Endothelial cell of umbilical vein (primary cell): ENCODE results near the gene KLF3. TPM values are rescaled to one million over a fixed set of nuclear protein-coding genes. Genes with fewer than 3 reads are reported as not detected.

ENCODE experiments used
- BruUV-seq: library from RNA; stranded (reverse); fragments of 400-500 nt; replicated peaks from 2 replicates; lab custom pipeline; 2021; lab: Mats Ljungman, UMichigan
- CTCF ChIA-PET: fragments of 300-600, 350-600 bp; sonication (Branson Sonifier 250); formaldehyde crosslinking; loops from one replicate; lab custom pipeline; 2021; ENCODE audit warnings: antibody characterized with exemption, inconsistent platforms; lab: Charles Lee
- POLR2A ChIA-PET: fragments of 300-600, 350-600 bp; sonication (Branson Sonifier 250); formaldehyde crosslinking; loops from one replicate; lab custom pipeline; 2021; ENCODE audit warnings: antibody characterized with exemption, inconsistent platforms; lab: Charles Lee
- DNase-seq: peaks from one replicate; pipeline ENCODE4 v3.0.0-alpha.2; 2011; ENCODE audit warnings: low read depth, low spot score
- FAIRE-seq: peaks from 2 replicates; lab custom pipeline; 2011; peaks lifted over from hg19 to GRCh38; lab: Jason Lieb, UNC
- H2AFZ ChIP-seq: 2 replicates; pipeline ENCODE4 v1.6.0; 2012; ENCODE audit warnings: low read depth, low read length, control low read depth, inconsistent platforms
- H3K27ac ChIP-seq: 2 replicates; pipeline ENCODE4 v1.5.1; 2011; ENCODE audit warnings: low read depth, mild to moderate bottlenecking, control low read depth, low read length, moderate library complexity; ENCODE audit not compliant: insufficient read depth
- H3K27me3 ChIP-seq, 2 experiments: 2 replicates each; pipeline versions ENCODE4 v1.6.0 to v1.6.1; 2011; ENCODE audit warnings: low read length in 2 of 2, mixed read lengths in 1 of 2; ENCODE audit not compliant: control insufficient read depth in 2 of 2, insufficient read depth in 2 of 2
- H3K36me3 ChIP-seq, 2 experiments: 2 replicates in 1 of 2; 3 replicates in 1 of 2; pipeline ENCODE4 v1.5.1; 2011; ENCODE audit warnings: low read length in 2 of 2, mild to moderate bottlenecking in 1 of 2, moderate library complexity in 1 of 2; ENCODE audit not compliant: control insufficient read depth in 2 of 2, insufficient read depth in 2 of 2; ENCODE audit errors: extremely low read depth in 1 of 2
- H3K4me1 ChIP-seq: 3 replicates; pipeline ENCODE4 v1.5.1; 2011; ENCODE audit warnings: mild to moderate bottlenecking, low read length; ENCODE audit not compliant: control insufficient read depth, insufficient read depth; ENCODE audit errors: extremely low read depth
- H3K4me2 ChIP-seq: 2 replicates; pipeline ENCODE4 v1.6.1; 2011; ENCODE audit warnings: low read length, control low read depth, mixed read lengths; ENCODE audit not compliant: insufficient read depth
- H3K4me3 ChIP-seq, 3 experiments: fragments of 200-600 bp in 1 of 3; sonication (generic), shearing (Covaris generic) in 1 of 3; replicated peaks in 1 of 3; 2 replicates each; pipeline ENCODE4 v1.5.1; 2011 to 2016; ENCODE audit warnings: control low read depth in 3 of 3, low read length in 3 of 3, mild to moderate bottlenecking in 2 of 3, inconsistent platforms in 1 of 3, low read depth in 1 of 3, moderate library complexity in 1 of 3; ENCODE audit not compliant: insufficient read depth in 1 of 3
- H3K79me2 ChIP-seq: 2 replicates; pipeline ENCODE4 v1.6.0; 2012; ENCODE audit warnings: low read length, inconsistent platforms; ENCODE audit not compliant: control insufficient read depth, insufficient read depth
- H3K9ac ChIP-seq: replicated peaks from 2 replicates; pipeline ENCODE3; 2011; ENCODE audit warnings: low read length, control low read depth; ENCODE audit not compliant: insufficient read depth; ENCODE audit errors: extremely low read depth
- H3K9me1 ChIP-seq: replicated peaks from 3 replicates; pipeline ENCODE4 v1.6.0; 2011; ENCODE audit warnings: mild to moderate bottlenecking, low read length; ENCODE audit not compliant: control insufficient read depth, insufficient read depth; ENCODE audit errors: extremely low read depth
- H3K9me3 ChIP-seq: replicated peaks from 2 replicates; pipeline ENCODE4 v1.5.1; 2012; ENCODE audit warnings: low read length, inconsistent platforms; ENCODE audit not compliant: control insufficient read depth, insufficient read depth
- H4K20me1 ChIP-seq: replicated peaks from 2 replicates; pipeline ENCODE3; 2011; ENCODE audit warnings: mild to moderate bottlenecking, low read length; ENCODE audit not compliant: control insufficient read depth, insufficient read depth; ENCODE audit errors: extremely low read depth
- FOS ChIP-seq: IDR thresholded peaks from 2 replicates; pipeline ENCODE4 v1.6.1; 2011; ENCODE audit warnings: mild to moderate bottlenecking, low read length, moderate library complexity, borderline replicate concordance; ENCODE audit not compliant: insufficient read depth
- GATA2 ChIP-seq: IDR thresholded peaks from 2 replicates; pipeline ENCODE4 v1.7.0; 2011; ENCODE audit warnings: low read depth, mild to moderate bottlenecking, moderate library complexity, mixed read lengths, low read length; ENCODE audit not compliant: insufficient read length, insufficient read depth
- JUN ChIP-seq: IDR thresholded peaks from 2 replicates; pipeline ENCODE4 v1.6.1; 2011; ENCODE audit warnings: borderline replicate concordance, low read depth; ENCODE audit not compliant: insufficient read length, insufficient read depth
- MAX ChIP-seq: IDR thresholded peaks from 2 replicates; pipeline ENCODE4 v1.6.1; 2011; ENCODE audit not compliant: insufficient read depth, insufficient read length
- dilution Hi-C: fragments of 300-500 bp; cut with MboI; formaldehyde crosslinking; loops from one replicate; pipeline ENCODE4 v1.15.0; 2019; ENCODE audit warnings: low sequenced_read_pairs; ENCODE audit not compliant: extremely low pct_ligation_motif_present
- intact Hi-C: fragments of 100-400 bp; cut with micrococcal nuclease; formaldehyde crosslinking; loops from one replicate; pipeline ENCODE4 v1.10.0; 2022
- polyA plus RNA-seq, 4 experiments: library from polyadenylated mRNA; depleted of rRNA in 3 of 4; stranded (reverse) in 3 of 4; unstranded in 1 of 4; fragments of >200 nt; gene quantifications; 2 replicates each; pipeline versions ENCODE4 v1.2.1 to v1.2.3, GENCODE V29; 2011 to 2012; ENCODE audit warnings: missing spikeins in 1 of 4
- total RNA-seq: library from RNA; stranded (reverse); gene quantifications from 2 replicates; pipeline ENCODE4 v1.2.3, GENCODE V29; 2021

KLF3 gene
- total and polyA plus RNA-seq, 2 donors (not counting 3 experiments of a cell fraction or from before 2014, with no cell fraction given): 27.7 to 50.5 TPM

DNA sequence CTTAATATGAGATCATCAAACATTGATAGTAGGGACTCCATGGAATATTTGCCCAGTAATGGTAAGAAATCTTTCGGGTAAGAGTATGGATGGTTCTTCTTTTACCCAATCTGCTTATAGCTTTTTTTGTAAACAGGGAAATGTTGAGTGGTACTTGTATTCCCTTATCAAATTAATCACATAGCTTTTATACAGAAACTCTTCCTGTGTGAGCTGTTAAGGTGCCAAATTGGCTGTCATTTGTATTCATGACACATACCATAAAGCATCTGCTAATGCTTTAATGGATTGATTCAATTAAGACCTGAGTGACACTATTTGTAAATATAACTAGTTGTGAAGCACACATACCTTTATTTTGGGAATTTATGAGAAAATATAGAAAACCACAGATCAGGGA lies 34.2 kb downstream of the KLF3 start:
- Histone ChIP-seq H3K9me3 (no peaks in the 10 kb centered on the region), H3K4me1 (peaks cover 28% of the 10 kb centered on the region), H3K27me3 (no peaks in the 10 kb centered on the region), H3K4me2 (no peak overlapping the region), H3K27ac (no peak overlapping the region), H3K36me3 (peaks cover 27 to 30% of the 10 kb centered on the region in 2 experiments), H3K9ac (no peak overlapping the region), H3K9me1 (no peaks in the 10 kb centered on the region), H4K20me1 (no peaks in the 10 kb centered on the region), H3K4me3 (no peak overlapping the region), H3K79me2 (no peaks in the 10 kb centered on the region), H2AFZ (no peak overlapping the region)
- dilution Hi-C loops (no loop called here), intact Hi-C loops (no loop called here)
- DNase-seq: no peak
- POLR2A ChIA-PET: interaction anchor here (0.6 kb wide), 1 partner anchor 378 kb away, joined by 6 read pairs; no protein-coding TSS in a partner anchor
- no TSS peak for BruUV-seq
- CTCF ChIA-PET: interaction anchor here (0.9 to 2.5 kb wide), 8 partner anchors 11 to 629 kb away, joined by 3 to 7 read pairs (median 4); no protein-coding TSS in a partner anchor
- FAIRE-seq: no peak
- TF ChIP-seq GATA2 (peak; percentile 59), FOS (no peak)

DNA sequence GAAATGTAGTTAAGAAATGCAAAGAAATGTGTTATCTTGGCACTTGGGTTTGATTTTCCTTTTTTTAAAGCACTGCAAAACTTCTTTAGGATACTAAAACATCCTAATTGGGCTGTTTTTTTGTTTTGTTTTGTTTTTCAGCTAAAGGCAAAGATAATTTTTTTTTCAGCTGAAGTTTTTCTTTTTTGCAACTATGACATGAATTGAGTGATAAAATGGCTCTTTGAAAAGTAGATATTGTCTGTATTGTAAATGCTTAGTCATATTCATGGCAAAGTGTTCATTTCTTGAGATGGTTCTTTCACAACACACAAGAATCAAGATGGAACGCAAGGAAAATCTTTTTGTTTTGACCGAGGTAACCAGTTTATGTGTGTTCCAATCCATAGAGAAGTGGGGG lies 35.1 kb downstream of the KLF3 start:
- intact Hi-C loops: no loop called here
- DNase-seq: no peak
- H2AFZ ChIP-seq: no peak overlapping the region
- no peaks in the 10 kb centered on the region for H3K79me2 ChIP-seq
- no peak overlapping the region for H3K27ac ChIP-seq
- dilution Hi-C loops: no loop called here
- FAIRE-seq: no peak
- no peaks in the 10 kb centered on the region for H4K20me1 ChIP-seq
- no peak overlapping the region for H3K4me2 ChIP-seq
- no peaks in the 10 kb centered on the region for H3K27me3 ChIP-seq
- H3K4me3 ChIP-seq: no peak overlapping the region
- H3K9me3 ChIP-seq: no peaks in the 10 kb centered on the region
- CTCF ChIA-PET: interaction anchor here (0.9 to 2.5 kb wide), 5 partner anchors 12 to 630 kb away, joined by 3 to 7 read pairs (median 4); no protein-coding TSS in a partner anchor
- POLR2A ChIA-PET: no interaction called here
- TF ChIP-seq MAX: no peak
- TF ChIP-seq JUN: no peak
- no peaks in the 10 kb centered on the region for H3K9me1 ChIP-seq
- no peak overlapping the region for H3K9ac ChIP-seq
- H3K36me3 ChIP-seq: peaks cover 21 to 27% of the 10 kb centered on the region in 2 experiments
- H3K4me1 ChIP-seq: peaks cover 28% of the 10 kb centered on the region
- BruUV-seq: no TSS peak
